Ishikawa (cell line): ENCODE measurements around the gene ERCC5.

Experiments used
- CEBPB ChIP-seq: IDR thresholded peaks from 2 replicates; pipeline ENCODE4 v1.6.1; 2012
- EP300 ChIP-seq: IDR thresholded peaks from 2 replicates; pipeline ENCODE4 v1.6.1; 2012; ENCODE audit warnings: borderline replicate concordance
- FOXM1 ChIP-seq: IDR thresholded peaks from 2 replicates; pipeline ENCODE4 v1.6.1; 2012; ENCODE audit warnings: low read depth, borderline replicate concordance
- MAX ChIP-seq: IDR thresholded peaks from 2 replicates; pipeline ENCODE4 v1.6.1; 2012
- NFIC ChIP-seq: IDR thresholded peaks from 2 replicates; pipeline ENCODE4 v1.6.1; 2012
- RAD21 ChIP-seq: IDR thresholded peaks from 2 replicates; pipeline ENCODE4 v1.6.1; 2012; ENCODE audit warnings: low read depth
- TAF1 ChIP-seq: IDR thresholded peaks from 2 replicates; pipeline ENCODE4 v1.6.1; 2012; ENCODE audit warnings: low read depth, mild to moderate bottlenecking
- TCF12 ChIP-seq: IDR thresholded peaks from 2 replicates; pipeline ENCODE4 v1.6.1; 2012; ENCODE audit warnings: low read depth
- USF1 ChIP-seq: IDR thresholded peaks from 2 replicates; pipeline ENCODE4 v1.6.1; 2012

- TF ChIP-seq EP300, result no peak
- TF ChIP-seq RAD21, result no peak
- no peak for TF ChIP-seq MAX
- no peak for TF ChIP-seq USF1
- TF ChIP-seq FOXM1, result no peak
- TF ChIP-seq TAF1, result no peak
- no peak for TF ChIP-seq NFIC
- TF ChIP-seq CEBPB, result no peak
- TF ChIP-seq TCF12, result no peak
Observed at GRCh38 chr13:102838982-102839381, 6.8 kb upstream of the ERCC5 start.
